NCI-H1417 treated with DMSO at 0.1 percent for 48 hours (cell line): Measurements from ENCODE around the gene CTRL.

ENCODE experiments used
- DNase-seq: peaks from one replicate; lab custom pipeline; 2025; lab: John Stamatoyannopoulos, UW

The CTRL gene

DNA sequence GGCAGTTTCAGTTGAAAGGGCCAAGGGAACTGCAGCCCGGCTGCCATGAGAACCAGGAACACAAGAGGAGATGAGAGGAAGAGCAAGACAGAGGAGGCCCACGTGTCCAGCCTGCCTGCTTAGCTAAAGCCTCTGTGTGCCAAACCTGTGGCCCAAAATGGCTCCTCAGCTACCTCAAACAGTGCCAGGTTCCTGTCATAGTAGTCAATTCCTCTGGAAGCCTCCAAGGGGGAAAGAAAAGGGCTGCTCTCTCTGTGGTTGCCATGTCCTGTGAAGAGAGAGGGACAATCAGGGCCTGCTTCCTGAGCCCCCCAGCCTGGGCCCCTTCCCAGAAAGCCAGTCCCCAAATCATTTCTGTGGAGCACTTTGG, 31.6 kb upstream of the CTRL start:
- no peak for DNase-seq

DNA sequence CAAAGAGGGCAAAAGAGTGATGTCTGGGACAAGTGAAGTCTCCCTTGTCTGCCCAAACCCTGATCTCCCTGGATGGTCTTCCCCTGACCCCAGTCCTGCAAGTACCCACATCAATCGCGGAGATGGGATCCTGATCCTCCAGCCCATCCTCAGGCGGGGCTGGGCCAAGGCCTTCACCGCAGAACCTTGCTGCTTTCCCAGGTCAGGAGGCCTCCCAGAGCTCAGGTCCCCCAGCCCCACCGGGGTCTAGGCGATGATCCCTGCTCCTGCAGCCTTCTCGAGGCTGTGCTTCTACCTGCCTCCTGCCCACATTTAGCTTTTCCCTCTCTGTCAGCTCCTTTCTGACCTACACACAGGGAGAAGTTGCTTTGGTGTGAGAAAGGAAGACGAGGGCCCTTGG, 30.5 kb upstream of the CTRL start:
- DNase-seq: no peak

DNA sequence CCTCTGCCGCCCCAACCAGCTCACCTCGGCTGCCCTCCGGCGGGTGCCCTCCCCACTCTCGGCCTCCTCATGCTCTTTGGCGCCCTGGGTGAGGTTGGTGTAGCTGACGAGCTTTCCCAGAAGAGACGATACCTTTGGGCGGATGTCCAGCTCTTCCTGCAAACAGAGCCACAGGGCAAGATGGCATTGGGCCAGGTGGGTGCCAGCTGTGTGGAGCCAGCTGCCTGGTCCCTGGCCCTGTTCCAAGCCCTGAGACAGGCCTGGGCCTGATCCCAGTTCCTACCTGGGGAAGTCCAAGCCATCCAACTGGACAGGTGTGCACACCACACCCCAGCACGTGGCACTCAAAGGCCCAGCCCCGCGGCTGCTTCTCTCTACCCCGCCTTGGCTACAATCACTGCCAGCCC, 29.9 kb upstream of the CTRL start:
- DNase-seq: peak; percentile 82

DNA sequence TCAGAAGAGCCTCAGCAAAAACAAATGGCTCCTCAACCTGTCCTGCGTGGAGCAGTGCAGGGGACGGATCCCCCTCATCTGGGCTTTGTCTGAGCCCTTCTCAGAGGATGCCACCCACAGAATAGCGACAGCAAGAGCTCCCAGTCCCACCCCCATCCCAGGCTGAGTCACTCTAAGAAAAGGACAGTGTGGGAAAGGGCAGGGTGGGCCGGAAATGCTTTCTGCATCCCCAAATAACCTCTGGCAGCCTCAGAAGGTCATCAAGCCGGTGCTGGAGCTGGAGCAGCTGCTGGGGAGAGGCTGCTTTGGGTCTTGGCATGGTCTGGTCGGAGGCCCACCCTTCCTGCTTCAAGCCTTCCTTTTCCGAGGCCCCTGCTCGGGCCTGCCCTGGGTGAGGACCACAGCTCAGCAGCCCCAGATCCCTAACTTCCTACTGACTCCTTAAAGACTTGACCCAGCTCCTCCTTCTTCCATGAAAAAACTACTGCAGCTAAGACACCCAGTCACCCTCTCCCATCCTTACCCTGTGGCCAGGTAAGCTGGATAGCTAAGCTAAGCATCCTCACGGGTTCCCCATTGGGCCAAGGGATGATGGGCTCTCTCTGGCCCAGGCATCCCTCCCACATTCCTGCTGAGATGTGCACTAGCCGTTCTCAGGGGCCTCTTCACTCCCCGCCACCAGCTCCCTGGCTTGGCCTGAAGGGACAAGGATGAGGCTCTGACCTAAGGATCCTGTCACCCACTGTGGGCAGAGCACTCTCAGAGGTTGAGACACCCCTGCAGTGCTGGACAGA, 28.1 kb upstream of the CTRL start:
- DNase-seq: no peak

DNA sequence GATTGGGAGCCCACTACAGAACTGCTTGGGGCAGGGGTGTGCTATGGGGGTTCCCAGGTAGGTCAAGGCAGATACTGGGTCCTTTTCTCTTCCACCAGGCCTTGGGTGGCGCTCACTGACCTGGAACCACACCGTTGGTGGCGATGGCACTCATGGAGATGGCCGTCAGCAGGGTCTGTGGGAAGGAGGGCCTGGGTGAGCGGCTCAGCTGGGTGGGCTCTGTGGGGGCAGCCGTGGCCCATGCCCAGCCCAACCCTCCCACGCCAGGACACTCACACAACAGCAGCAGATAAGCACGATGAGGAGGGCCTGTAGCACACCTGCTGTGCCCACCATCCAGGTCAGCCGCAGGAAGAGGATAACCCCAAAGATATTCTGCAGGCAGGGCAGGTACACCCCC, 26.0 kb upstream of the CTRL start:
- no peak for DNase-seq

DNA sequence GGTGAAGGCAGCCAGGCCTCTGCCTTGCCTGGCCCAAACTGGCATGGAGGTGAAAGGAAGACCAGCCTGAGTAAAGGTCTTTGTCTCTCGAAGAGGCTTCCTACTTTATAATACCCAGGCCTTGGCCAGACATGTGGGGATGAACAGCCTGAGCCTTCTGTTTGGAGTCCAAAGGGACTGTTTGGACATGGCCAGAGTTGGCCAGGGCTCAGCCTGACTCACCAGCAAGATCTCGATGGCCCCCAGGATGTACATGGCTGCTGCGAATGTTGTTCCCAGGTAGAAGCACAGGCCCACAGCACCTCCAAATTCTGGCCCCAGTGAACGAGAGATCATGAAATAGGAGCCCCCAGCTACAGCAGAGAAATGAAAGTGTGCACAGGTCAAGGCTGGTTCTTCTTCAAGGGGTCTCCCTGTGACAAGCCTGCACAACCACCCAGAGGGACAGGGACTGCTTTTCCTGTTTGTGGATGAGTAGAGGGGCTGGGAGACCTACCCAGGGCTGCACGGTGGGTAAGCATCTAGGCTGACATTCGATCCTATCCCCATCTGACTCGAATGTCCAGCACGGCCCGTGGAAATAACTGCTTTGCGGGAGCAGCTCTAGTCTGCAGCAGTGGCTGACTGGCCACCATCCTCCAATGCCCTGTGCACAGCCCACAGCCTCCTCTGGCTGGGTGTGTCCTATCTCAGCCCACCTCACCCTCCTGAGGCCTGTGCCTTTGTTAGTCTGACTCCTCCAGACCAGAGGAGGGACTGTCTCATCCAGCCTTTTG, 22.9 kb upstream of the CTRL start:
- no peak for DNase-seq

DNA sequence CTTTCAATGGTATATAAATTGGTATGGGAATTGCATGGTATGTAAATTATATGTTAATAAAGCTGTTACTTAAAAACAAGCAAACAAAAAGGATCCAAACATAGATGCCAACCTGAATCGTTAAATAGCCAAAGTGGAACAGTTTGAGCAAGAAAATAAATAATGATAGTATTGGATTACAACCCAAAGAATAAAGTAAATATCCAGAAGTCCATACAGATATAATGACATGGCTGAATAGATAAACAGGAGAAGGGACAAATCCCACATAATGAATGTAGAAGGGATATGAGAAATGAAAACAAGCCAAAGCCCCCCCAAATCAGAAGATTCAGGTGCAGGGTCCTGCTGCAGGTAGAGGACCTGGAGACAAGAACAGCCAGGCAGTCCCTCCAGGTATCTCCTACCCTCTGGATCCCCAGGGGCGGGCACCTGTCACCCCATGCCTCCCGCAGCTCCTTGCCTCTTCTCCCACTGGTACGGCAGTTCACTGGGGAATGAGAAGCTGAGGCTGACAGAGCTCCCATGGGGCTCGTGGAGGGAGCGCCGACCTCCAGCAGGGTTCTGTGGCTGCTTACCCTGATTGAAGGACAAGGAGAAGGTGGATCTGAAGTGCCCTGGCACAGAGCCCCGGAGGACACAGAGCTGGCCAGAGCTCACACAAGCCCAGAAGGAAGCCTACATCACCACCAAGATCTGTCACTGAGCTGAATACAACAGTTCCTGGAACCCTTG, 22.1 kb upstream of the CTRL start:
- no peak for DNase-seq

DNA sequence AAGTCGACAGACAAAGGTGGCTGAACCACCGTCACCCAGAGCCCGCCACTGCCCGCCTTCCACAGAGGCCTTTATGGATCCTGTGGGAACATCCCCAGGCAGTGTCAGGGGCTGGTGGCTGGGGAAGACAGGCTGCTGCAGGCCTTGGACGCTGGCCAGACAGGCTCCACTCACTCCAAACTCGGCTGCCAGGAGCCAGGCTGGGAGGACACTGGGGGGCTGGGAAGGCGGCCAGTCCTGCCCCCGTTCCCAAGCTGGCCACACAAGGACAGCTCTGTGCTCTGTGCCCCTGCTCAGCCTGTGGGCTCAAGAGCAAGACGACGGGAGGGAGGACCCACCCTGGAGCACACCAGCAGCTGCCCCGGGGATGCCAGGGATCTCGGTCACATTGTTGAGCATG, 19.8 kb upstream of the CTRL start:
- no peak for DNase-seq

DNA sequence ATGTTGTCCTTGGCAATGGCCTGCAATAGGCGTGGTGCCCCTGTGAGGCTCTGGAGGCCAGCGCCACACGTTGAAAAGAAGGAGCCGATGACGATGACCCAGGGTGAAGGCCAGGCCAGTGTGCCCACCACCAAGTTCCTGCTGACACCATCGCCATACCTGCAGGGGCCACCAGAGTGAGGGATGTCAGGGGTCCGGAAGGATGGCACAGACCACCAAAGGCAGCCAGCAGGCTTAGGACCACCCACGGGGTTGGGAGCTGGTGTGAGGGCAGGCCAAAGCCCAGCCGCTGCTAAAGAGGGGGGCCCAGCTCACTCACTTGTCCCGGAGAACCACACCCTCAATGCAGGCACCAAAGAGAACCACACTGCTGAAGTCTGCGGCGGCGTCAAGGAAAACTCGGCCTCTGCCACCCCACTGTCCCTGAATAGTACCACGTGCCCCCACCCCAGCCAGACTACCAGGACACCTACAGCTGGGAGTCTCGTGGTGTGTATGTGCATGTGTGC, 18.7 kb upstream of the CTRL start:
- DNase-seq: no peak

DNA sequence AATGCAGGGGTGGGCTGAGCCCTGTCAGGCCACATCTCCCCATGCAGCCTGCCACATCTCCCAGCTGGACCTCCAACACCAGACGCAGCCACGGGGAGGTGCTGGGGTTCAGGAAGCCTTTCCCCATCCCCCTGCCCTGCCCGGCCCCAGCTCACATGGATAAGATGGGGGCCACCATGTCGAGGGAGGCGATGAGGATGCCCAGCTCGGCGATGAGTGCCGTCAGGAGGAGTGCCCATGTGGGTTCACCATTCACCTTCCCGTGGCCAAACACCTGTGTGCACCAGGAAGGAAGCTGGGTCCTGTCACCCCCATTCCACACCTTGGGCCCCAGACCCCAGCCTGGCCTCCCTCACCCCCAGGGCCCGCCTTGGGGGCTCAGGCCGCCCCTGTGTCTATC, 18.0 kb upstream of the CTRL start:
- no peak for DNase-seq

DNA sequence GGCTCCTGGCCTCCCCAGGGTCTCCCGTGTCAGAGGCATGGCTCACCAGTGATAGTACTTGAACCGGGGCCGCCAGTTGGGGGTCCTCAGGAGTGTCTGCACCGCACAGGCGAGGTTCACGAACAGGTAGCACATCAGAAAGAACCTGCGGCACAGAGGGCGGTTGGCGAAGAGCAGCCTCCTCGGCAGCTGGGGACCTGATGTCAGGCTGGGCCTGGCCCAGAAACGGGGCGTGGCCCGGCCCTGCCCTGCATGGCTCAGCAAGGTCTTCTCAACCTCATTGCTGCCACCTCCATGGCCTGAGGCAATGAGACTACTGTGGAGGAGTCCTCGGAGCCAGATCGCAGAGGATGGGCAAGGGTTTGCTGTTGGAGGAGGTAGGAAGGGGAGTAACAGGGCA, 16.4 kb upstream of the CTRL start:
- no peak for DNase-seq

DNA sequence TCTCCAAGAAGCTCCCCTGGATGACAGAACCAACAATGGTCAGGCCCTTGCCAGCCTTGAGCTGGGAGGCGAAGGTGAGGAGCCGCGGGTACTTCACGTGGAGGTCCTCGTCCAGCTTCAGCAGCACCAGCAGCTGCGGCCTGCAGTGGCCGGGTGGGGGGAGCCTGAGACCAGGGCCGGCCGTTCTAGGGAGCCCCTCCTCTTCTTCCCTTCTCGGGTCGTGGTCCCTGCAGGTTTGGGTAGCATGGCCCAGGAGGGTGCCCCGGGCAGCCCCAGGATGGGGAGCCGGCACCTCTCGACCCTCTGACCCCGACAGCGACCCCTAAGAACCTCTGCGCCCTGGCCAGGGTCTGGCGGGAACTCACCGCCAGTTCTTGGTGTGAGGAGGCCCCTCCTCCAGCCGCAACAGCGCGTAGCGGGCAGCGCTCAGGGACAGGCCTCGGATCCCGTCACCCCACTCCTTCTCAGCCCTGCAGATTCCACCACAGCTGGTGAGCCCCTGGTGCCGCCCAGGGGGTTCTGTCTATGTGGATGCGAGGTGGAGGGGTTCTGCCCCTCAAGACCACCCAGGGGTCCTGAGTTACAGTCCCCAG, 15.4 kb upstream of the CTRL start:
- no peak for DNase-seq

DNA sequence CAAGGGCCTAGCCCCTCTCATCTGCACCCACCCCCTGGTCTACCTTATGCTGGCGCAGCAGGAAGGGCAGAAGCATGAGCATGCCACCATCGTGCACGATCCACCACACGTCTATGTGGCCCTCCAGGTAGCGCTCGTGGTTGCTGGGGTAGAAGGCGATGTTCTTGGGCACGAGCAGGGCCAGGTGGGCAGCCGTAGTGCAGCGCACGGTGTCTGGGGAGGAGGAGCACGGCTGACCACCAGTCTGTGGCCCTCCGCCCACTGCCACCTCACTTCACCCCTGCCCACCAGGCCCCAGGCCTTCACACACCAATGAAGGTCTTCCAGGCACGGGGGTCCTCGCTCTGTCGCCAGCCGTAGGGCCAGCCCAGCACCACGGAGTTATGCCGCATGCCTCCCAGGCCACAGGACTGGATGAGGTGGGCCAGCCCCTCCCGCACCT, 14.5 kb upstream of the CTRL start:
- DNase-seq: no peak

DNA sequence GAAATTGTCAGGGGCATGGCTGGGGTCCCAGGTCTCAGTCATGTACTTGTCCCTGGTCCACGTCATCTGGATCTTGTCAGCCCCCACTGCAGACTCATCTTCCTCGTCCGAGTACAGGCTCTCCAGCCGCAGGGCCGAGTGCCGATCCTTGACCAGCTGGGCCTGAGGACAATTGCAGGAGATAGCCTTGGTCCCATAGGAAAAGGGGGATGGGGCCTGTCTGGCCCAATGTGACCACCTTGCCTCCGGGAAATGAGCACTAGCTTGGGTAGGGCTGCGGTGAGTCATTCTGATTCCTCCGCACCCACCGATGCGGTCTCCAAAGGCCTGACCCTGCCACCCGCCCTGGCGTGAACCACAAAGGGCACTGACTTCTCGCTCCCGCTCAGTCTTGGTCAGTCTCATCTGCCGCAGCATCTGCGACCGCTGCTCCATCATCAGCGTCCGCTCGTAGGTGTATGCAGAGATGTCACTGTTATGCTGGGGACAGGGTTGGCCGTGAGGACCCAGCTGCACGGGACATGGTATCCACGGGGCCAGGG, 13.8 kb upstream of the CTRL start:
- DNase-seq: no peak

DNA sequence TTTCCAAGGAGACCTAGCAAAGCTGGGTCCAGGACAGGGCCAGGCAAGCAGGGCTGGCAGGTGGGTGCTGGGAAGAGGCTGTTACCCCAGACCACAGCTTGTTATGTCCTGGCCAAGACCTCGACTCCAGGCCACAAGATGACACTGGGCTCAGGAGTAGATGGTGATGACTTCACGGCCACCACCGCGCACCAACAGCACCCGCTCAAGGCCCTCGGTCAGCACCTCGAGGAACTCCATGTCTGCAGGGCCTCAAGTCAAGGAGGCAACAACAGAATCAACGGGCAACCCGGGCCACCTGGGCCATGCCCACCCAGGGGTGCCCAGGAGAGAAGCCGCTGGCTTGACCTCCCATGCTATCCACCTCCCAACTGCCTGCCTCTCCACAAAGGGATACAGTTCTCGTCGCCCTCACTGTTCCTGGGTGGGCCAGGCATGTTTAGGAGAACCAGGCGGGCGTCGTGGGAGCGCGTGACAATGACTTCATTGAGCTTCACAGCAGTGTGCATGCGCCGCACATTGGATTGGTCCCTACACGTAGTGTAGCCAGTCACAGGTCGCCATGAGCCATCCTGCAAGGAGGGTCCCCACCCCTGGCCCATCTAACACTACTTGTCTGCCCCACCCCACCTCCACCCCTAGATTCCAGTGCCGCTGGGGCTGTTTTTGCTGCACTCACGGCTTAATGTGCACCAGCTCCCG, 13.2 kb upstream of the CTRL start:
- no peak for DNase-seq

DNA sequence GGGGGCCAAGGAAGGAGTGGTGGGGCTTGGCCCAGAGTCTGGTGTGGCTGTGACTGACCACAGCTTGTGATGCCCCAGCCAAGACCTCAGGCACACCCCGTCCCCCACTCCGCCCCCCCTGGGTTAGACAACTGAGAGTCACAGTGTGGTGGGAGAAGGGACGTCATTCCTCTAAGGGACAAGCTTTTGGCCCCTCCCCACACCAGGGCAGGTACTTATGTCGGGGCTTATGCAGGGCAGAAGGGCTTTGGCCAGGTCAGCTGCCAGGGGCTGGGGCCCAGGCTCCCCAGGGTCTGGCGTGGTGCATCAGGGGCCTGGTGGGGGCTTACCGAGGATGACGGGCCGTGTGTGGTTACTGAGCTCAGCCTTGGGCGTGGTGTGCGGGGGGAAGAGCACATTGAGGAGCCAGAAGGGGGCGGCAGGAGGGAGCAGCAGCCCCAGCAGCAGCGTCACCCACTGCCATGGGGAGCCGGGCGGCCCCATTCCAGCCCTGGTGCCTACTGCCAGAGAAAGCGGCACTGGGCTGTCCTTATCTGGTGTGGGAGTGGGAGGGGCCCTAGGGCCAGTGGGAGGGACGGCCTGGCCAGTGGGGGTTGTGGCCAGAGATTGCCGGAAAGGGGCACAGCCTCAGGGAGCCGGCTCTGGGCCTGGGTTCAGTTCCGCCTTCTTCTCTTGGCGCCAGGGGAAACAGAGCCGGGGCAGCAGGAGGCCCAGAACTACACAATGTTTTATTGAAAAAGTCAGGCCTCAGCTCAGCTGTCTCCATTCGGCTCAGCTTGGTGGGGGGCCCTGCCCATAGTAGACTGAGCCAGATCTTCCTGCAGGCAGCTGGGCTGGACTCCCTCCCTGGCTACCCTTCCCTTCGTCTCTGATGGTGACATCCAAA, 12.2 kb upstream of the CTRL start, which contains the start of gene LCAT:
LCAT (minus strand) TSS at position 502 of the 886 bp plus-strand sequence; CDS start at position 483, 19 bp downstream.
- DNase-seq: no peak

DNA sequence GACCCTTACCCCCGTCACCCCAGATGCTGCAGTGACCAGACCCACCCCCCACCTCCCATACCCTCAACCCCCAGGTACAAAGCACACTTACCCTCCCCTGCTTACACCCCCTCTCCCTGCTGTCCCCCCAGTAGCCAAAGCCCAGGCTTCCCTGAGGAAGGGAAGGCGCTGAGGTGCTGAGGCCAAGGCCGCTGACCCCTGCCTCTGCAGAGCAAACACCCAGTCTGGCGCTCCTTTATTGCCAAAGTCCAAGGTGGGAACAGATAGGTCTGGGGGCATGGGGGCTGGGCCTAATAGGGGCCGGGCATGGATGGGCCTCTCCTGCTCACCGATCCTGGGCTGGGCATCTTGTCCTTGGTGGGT, 11.6 kb upstream of the CTRL start:
- no peak for DNase-seq

DNA sequence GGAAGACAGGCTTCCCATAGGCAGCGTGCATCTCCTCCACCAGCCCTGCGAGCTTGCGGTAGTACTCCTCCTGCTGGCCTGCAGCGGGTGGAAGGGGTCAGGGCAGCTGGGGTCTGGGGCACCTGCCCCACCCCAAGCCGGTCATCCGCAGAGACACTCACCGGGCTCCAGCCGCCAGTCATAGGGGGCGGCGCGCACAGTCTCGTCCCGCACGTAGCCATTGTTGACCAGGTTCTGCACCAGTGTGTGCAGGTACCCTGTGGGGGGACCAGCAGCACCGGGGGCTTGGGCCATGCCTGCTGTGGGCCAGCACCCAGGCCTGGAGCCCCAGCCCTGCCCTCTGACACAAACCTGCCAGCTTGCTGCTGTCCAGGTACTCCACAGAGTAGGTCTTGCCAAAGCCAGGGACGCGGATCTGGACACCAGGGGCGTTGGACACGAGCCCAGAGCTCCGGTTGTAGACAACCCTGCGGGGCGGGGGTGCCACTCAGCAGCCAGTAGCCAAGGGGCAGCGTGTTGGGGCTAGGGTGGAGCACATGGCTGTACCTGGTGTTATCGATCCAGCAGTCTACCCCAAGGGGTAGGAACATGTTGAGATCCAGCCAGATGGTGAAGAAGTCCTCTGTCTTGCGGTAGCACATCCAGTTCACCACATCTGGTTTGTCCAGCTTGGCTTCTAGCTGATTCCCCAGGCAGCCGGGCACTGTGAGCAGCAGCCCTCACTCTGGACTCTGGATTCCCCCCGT, 11.0 kb upstream of the CTRL start:
- no peak for DNase-seq

DNA sequence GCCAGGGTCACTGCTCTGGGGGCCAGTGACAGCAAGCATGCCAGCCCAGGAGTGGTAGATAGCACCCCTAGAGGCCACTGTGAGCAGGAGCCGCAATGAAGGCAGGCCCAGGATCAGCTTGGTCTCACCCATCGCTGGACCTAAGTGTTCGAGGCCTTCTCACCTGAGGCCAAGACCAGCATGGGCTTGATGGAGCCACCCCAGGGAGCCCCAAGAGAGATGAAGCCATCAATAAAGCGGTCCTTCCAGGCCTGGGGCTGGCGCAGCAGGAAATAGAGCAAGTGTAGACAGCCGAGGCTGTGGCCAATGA, 10.5 kb upstream of the CTRL start:
- no peak for DNase-seq
